G401 (cell line): ENCODE data around the gene MFSD2B. TPM values are rescaled to one million over a fixed set of nuclear protein-coding genes. Genes with fewer than 3 reads are reported as not detected.
A peak's percentile ranks its signal among the peaks of the same experiment; 100 is the strongest.
"Not testable (repeated sequence)": the region's sequence is repeated elsewhere in the genome, so short reads cannot be mapped to it uniquely, and the experiment has no call there.

Experiments
- DNase-seq: peaks from one replicate; pipeline ENCODE4 v3.0.0-alpha.2; 2015; ENCODE audit warnings: low spot score
- in situ Hi-C: cut with HindIII; loops from 2 replicates; pipeline ENCODE4 v1.10.0; 2016; ENCODE audit warnings: low sequenced_read_pairs, mixed read lengths
- total RNA-seq: library from RNA; depleted of rRNA; stranded (reverse); fragments of >200 nt; shearing (Covaris generic); gene quantifications from 2 replicates; pipeline ENCODE4 v1.2.3, GENCODE V29; 2014

Gene MFSD2B
- total RNA-seq, 1 experiment from 2014 or later = 0.14 TPM

DNA sequence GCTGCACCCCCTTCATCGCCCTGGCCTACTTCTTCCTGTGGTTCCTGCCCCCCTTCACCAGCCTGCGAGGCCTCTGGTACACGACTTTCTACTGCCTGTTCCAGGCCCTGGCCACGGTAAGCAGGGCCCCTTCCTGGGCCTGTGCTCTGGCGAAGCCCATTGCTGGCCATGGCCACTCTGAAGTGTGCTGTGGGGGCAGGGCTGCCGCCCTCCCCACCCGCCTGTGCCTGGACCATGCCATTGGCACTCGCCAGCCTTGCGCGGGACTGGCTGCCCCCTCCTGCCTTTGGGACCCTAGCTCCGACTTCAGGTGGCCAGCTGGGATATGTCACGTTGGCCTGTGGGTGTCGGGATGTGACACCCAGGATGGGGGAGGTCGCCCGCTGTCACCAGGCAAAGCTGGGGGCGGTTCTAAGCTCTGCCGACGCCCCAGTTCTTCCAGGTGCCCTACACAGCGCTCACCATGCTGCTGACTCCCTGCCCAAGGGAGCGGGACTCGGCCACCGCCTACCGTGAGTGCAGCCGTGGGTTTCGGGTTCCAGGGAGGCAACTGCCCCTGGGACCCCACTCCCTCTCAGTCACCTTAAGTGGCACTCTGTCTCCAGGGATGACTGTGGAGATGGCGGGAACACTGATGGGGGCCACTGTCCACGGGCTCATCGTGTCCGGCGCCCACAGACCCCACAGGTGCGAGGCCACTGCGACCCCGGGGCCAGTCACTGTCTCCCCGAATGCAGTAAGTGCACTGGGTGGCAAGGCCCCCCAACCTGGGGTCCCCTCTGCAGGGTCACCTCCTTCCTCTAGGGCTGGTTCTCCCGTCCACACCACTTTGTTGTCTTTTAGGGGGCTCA is 7.2 kb downstream of the MFSD2B start:
- in situ Hi-C loops = no loop called here
- DNase-seq = no peak

DNA sequence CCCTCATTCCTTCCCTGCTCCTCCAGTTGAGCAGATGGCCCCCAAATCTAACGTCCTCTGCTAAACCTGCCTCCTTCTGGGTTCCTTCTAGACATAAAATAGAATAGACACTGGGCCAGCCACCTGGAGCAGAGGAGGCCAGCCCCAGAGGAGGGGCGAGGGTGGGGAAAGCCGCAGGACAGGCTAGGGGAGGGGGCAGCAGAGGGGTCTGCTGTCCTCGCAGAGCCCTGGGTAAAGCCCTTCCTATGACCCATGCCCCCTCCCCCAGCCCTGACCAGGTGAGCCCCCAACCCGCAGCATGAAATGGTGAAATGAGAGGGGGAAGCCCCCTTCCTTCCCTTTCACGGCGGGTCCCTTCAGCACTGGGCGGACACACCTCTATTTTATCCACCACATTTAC is 7.8 kb downstream of the MFSD2B start:
- no peak for DNase-seq
- in situ Hi-C loops = no loop called here

DNA sequence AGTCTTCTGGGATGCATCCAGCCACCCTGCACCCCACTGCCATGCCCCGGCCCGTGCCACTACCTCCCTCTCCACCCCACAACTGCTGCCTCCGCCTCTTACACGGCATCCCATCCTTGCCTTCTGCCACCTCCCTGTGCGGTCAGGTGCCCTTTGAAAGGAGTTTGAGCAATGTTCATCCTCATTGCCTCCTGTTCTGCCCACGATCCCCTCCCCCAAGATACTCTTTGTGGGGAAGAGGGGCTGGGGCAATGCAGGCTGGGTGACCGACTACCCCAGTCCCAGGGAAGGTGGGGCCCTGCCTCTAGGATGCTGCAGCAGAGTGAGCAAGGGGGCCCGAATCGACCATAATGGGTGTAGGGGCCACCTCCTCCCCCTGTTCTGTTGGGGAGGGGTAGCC is 8.4 kb downstream of the MFSD2B start:
- DNase-seq = no peak
- in situ Hi-C loops = no loop called here

DNA sequence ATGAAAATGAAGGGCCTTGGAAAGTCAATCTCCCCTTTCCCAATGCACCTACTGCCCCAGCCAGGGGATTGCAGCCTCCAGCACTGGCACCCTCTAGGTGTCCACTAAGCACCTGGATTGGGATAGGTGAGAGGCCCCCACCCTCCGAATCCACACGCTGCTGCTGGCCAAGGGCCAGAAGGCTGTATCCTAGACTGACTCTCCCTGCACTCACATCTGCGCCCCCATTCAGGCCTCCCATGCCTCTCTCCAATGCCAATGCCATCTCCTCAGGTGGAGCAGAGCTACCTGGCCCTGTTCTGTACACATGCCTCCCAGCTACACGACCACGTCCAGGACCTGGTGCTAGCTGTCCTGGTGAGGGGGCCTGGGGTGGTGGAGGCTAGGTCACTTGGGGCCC is 9.8 kb downstream of the MFSD2B start:
- no peak for DNase-seq
- in situ Hi-C loops = no loop called here

DNA sequence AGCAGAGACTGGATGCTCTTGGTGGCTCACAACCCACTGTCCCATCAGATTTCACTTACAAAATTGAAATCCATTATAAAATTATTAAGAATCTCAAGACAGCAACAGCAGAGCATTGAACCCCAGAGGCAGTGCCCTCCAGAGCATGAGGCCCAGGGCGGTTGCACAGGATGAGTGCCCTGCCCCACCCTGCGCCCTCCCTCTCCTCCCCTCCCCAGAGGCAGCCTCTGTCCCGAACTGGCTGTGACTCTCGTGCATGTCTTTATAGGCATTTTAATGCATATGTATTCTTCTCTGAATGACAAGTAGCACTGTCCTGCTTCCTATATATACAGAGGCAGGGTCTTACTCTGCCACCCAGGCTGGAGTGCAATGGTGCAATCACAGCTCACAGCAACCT is 10.4 kb downstream of the MFSD2B start:
- DNase-seq = no peak
- in situ Hi-C loops = no loop called here

DNA sequence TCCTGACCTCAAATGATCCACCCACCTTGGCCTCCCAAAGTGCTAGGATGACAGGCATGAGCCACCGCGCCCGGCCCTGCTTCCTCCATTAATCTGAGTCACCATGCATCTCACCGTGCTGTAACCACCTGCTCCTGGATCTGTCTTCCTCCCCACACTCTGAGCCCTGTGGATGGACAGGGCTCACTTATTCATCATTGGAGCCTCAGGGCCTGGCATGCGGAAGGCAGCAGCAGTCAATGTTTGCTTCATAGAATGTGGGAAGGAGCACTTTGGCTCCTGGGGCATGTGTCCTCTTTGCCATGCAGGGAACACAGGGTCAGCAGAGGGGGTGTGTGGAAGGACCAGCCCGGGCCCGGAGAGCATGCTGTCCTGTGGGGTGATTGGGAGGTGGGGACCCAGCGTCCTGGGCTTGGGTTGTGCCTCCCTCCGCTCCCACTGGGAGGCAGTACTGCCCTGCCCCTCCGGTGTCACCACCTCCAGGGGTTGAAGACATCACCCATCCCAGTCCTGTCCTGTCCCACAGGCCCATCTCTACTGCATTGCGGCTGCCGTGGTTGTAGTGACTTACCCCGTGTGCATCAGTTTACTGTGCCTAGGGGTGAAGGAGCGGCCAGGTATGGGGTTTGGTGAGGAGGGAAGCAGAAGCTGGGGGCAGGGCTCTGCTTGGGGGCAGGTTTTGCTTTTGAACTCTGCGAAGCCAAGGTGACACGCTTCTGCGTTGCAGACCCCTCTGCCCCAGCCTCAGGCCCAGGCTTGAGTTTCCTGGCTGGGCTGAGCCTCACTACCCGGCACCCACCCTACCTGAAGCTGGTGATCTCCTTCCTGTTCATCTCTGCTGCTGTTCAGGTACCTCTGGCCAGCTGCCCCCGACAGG is 11.5 kb downstream of the MFSD2B start:
- peak; percentile 9 for DNase-seq
- in situ Hi-C loops = no loop called here

DNA sequence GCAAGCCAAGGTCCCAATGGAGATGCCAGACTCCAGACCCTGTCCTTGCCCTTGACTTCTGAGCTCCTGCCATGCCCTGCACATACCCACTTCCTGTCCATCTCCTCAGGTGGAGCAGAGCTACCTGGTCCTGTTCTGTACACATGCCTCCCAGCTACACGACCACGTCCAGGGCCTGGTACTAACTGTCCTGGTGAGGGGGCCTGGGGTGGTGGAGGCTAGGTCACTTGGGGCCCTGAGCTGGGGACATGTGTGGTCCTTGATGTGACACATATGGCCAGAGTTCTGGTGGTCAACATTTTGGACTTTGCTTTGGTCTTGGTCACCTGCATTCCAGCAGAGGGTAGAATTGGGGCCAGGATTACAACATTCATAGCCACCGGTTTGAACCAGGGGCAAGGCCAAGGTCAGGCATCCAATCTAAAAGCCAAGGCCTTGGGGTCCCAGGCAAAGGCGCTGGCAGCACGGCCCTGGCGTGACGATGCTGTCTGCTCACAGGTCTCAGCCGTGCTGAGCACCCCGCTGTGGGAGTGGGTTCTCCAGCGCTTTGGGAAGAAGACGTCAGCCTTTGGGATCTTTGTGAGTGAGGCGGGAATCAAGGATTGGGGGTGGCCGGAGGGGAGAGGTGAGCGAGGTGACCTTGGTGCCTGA is 12.6 kb downstream of the MFSD2B start:
- in situ Hi-C loops = no loop called here

DNA sequence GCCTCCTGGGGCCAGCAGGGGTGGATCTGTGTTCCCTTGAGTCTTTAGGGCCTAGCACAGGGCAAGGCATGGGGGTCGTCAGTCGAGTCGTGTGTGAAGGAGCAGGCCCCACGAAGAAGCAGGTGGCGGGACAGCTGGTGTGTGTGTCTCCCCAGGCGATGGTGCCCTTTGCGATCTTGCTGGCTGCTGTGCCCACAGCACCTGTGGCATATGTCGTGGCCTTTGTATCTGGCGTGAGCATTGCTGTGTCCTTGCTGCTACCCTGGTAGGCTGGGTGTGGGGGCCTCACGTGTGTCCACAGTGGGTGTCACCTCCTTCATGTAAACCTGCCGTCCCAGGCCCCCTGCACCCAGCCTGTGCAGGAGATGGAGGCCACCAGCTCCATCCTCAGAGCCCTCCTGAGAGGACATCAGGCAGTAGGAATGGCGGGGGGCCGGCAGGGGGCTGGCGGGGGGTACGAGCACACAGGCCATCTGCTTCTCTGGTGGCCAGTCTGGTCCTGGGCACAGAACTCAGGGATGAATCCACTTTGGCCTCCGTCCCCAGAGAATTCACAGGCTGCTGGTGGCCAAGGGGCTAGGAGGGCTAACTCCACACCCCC is 13.2 kb downstream of the MFSD2B start:
- no peak for DNase-seq
- in situ Hi-C loops = no loop called here

More for the DNA sequence above, 12.6 kb downstream of the MFSD2B start:
- DNase-seq = no peak

DNA sequence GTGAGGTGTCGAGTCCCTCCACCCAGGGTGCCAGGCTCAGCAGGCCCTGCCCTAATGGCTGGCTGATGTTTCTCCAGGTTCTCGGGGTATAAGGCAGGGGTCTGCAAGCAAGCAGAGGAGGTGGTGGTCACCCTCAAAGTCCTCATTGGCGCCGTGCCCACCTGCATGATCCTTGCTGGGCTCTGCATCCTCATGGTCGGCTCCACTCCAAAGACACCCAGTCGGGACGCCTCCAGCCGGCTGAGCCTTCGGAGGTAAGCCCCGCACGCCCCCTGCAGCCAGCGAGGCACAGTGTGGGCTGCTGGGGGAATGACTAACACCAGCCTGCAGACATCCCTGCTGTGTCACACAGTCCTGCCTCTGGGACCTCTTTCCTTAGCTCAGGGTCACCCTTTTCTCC is 14.1 kb downstream of the MFSD2B start:
- in situ Hi-C loops = no loop called here
- DNase-seq = no peak

DNA sequence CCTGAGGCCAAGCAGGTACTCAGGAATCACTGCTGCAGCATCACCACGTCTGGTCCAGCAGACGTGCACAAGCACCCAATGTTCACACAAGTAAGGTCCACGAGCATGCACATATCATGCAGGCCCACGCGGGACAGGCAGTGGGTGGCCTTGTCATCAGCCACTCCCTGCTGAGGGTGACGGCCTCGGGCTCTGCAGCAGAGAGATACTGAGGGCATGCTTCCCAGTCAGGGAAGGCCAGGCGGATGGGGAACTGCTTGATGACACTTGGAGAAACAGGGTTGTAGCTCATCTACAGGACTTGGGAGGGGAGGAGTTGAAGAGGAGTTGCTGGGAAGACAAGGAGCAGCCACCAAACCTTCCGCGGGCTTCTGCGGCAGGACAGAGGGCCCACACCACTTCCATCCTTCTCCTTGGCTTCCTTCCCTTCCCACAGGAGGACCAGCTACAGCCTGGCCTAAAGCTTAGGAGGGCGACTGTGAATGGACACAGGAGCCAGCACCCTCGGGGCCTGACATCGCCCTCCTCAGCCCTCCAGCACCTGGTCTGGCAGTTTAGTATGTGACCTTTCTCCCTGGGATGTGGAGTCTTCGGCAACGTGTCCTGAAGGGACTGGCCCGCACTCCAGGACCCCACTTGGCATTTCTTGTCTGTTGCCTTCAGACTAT is 15.2 kb downstream of the MFSD2B start:
- no peak for DNase-seq
- in situ Hi-C loops = no loop called here

DNA sequence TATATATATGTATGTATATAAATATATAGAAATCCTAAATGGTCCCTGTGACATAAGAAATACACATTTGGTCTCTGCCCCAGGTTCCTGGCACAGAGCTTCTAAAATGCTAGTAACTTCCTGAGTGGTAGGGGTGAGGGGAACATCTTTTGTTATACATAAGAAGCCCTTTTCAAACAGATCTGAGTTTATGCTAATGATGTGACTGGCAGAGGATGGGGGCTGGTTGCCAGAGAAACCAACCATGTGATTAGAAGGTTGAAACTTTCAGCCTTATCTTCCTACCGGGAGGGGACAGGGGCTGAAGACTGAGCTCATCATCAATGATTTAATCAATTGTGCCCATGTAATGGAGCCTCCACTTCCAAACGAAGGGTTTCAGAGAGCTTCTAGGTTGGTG is 16.3 kb downstream of the MFSD2B start:
- in situ Hi-C loops = no loop called here
- no peak for DNase-seq

DNA sequence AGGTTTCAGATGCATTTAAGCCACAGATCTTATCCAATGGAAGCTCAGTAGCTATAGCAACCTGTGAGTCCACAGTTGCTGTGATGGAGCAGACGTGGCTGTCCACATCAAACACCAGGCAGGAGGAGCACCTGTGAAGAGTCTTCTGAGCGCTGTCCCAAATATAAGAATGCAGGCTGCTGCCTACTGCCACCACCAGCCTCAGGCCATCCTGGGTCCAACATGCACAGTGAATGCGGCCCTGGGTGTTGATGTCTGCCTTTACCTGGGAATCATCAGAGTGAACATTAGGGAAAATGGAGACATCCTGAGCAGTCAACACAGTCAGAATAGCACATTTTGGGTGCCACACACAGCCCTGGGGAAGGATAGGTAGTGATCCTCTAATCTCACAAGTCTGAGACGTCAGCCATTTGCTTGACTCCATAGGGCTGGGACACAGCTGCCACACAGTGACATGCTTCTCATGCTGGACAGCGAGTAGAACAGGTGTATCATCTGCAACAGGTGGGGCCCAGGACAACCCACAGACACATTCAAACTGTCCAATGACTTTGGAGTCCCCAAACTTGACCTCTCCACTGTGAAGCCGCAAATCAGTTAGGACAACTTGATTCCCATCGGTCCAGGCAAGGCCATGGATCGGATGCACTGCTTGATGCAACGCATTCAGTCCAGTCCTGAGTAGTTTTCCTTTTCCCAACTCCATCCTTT is 29.1 kb downstream of the MFSD2B start:
- in situ Hi-C loops = no loop called here
- no peak for DNase-seq

DNA sequence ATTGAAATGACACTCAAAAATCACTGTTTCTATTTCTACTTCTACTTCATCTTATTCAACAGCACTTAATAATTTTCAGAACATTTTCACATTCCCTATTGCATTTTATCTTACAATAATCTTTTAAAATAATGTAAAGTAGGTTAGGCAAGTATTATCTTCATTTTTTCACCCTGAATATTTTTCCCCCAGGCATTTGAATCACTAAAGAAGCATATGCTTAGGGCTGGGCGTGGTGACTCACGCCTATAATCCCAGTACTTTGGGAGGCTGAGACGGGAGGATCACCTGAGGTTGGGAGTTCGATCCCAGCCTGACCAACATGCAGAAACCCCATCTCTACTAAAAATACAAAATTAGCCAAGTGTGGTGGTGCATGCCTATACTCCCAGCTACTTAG is 30.6 kb downstream of the MFSD2B start:
- in situ Hi-C loops = no loop called here

DNA sequence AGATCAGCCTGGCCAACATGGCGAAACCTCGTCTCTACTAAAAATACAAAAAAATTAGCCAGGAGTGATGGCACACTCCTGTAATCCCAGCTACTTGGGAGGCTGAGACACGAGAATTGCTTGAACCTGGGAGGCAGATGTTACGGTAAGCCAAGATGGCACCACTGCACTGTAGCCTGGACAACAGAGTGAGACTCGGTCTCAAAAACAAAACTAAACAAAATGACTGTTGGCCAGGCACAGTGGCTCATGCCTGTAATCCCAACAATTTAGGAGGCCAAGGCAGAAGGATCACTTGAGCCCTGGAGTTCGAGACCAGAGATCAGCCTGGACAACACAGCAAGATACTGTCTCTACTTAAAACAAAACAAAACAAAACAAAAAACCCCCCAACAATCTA is 33.2 kb downstream of the MFSD2B start:
- in situ Hi-C loops, DNase-seq: not testable (repeated sequence)

More for the DNA sequence above, 30.6 kb downstream of the MFSD2B start:
- DNase-seq = no peak

DNA sequence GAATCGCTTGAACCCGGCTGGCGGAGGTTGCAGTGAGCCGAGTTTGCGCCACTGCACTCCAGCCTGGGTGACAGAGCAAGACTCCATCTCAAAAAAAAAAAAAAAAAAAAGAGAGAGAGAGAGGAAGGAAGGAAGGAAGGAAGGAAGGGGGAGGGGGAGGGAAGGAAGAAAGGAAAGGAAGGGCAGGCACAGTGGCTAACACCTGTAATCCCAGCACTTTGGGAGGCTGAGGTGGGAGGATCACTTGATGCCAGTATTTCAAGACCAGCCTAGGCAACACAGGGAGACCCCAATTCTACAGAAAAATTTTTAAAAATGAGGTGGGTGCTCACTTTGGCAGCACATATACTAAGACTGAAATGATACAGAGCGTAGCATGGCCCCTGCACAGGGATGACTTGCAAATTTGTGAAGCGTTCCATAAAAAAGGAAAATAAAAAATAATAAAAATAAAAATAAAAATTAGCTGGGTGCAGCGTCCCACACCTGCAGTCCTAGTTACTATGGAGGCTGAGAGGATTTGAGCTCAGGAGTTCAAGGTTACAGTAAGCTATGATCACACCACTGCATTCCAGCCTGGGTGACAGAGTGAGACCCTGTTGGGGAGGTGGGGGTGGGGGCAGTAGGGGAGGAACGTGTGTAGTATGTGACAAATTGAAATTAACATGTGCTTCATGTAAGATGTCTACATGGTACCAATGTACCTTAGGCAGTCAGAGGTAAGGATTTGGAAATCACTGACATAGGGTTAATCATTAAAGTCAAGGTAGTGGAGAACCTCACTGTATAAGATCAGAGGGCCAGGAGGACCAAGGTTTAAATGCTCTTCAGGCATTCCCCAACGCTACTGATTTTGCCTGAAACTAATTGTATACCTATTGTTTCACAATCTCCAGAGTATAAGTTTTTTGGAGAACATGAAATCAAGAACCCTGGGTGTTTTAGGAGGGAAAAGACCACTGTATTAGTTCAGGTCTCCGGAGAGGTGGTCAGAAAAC is 35.9 kb downstream of the MFSD2B start:
- DNase-seq = no peak
- in situ Hi-C loops = no loop called here

DNA sequence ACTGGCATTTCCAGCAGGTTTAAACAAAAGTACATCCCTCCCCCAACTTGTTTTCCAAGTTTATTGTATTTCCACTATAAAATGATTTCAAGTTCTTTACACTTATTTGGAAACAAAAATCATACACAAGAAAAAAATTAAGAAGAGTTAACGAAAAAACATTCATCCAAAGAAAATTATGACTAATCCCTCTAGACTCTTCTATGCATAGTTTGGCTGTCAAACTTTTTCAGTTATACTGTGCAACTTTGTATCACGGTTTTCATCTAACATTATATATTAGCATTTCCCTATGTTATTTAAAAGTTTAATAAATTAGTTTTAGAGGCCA is 36.7 kb downstream of the MFSD2B start:
- in situ Hi-C loops = no loop called here
- no peak for DNase-seq

DNA sequence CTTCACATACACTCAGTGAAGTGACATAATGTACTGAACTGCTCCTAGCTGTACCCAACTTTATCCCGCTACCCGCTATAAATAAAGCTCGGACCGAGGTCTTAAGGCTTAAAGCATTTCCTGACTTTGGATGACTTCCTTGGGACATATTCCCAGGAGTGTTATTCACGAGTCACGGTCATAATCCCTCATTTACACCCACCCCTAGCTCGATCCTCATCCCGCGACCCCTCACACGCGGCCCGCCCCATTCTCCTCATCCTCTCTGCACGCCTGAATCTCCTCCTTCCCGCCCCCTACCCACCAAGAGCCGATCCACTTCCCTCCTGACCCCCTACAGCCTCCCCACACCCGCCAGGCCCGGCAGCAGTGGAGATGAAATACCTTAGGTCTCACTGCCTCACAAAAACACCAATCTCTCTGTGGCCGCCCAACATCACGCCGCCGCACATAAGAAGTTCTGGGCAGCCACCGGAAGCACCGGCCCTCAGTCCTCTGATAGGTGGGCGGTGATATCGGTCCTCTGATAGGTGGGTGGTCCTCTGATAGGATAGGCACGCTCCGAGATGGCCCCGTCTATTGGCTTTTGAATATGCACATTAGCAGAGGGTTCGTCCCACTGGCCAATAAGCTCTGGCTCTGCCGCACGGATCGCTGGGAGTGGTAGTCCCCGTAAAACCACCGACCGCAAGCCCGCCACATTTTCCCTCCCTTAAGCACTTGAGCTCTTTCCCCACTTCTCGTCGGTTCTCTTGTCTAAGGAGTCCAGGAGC is 37.2 kb downstream of the MFSD2B start, which contains the start of gene WDCP:
Gene WDCP (minus strand): TSS at position 462 of the 773 bp plus-strand sequence. CDS start 7,897 bp downstream, outside the sequence.
- DNase-seq = peak; percentile 100
- in situ Hi-C loops = no loop called here
